IgD-negative memory B cell (primary cell): ENCODE results near the gene RNU7-1. TPM values are rescaled to one million over a fixed set of nuclear protein-coding genes. Genes with fewer than 3 reads are reported as not detected.

Experiments
- H3K27ac Mint-ChIP-seq, 3 donors: one replicate each; pipeline ENCODE4 v1.8.0; 2020 to 2022; ENCODE audit warnings: mild to moderate bottlenecking in 3 of 3, mixed read lengths in 3 of 3, moderate library complexity in 1 of 3
- H3K27me3 Mint-ChIP-seq: one replicate; pipeline ENCODE4 v1.8.0; 2021; ENCODE audit warnings: mixed read lengths
- H3K36me3 Mint-ChIP-seq: one replicate; pipeline ENCODE4 v1.8.0; 2020; ENCODE audit warnings: mild to moderate bottlenecking, mixed read lengths
- H3K4me1 Mint-ChIP-seq, 3 donors: one replicate each; pipeline ENCODE4 v1.8.0; 2020 to 2022; ENCODE audit warnings: mixed read lengths in 3 of 3, mild to moderate bottlenecking in 1 of 3
- H3K4me3 Mint-ChIP-seq, 4 donors: one replicate each; pipeline ENCODE4 v1.8.0; 2020 to 2022; ENCODE audit warnings: mild to moderate bottlenecking in 4 of 4, mixed read lengths in 4 of 4, moderate library complexity in 3 of 4
- H3K9me3 Mint-ChIP-seq, 3 donors: one replicate each; pipeline ENCODE4 v1.8.0; 2020 to 2021; ENCODE audit warnings: mixed read lengths in 3 of 3, mild to moderate bottlenecking in 1 of 3
- polyA plus RNA-seq: library from polyadenylated mRNA; unstranded; fragments of 300-500 nt; fragmentation: Illumina TruSeq; gene quantifications from one replicate; pipeline ENCODE4 v1.2.3, GENCODE V29; 2021

The RNU7-1 gene
- polyA plus RNA-seq, 1 donor from 2014 or later, result not detected

GRCh38 chr12:6959805-6960592 lies 16.4 kb downstream of the RNU7-1 start:
- H3K9me3 Mint-ChIP-seq, result no peaks in the 10 kb centered on the region
- H3K36me3 Mint-ChIP-seq, result peaks cover 15% of the 10 kb centered on the region
- peak overlapping the region; percentile 94 to 99 (median 95) for H3K27ac Mint-ChIP-seq
- H3K4me3 Mint-ChIP-seq, result peak overlapping the region; percentile 76 to 95 (median 88)
- peaks cover 44 to 70% (median 69%) of the 10 kb centered on the region in 3 donors for H3K4me1 Mint-ChIP-seq
- no peaks in the 10 kb centered on the region for H3K27me3 Mint-ChIP-seq

- H3K36me3 Mint-ChIP-seq, result peaks cover 12% of the 10 kb centered on the region
These were observed 17.1 kb downstream of the RNU7-1 start for GRCh38 chr12:6960593-6961277.

GRCh38 chr12:6961278-6961694 lies 17.7 kb downstream of the RNU7-1 start:
- peak overlapping the region; percentile 44 to 95 (median 86) for H3K4me3 Mint-ChIP-seq
- H3K9me3 Mint-ChIP-seq, result no peaks in the 10 kb centered on the region
- no peaks in the 10 kb centered on the region for H3K27me3 Mint-ChIP-seq
- H3K4me1 Mint-ChIP-seq, result peaks cover 48 to 63% (median 61%) of the 10 kb centered on the region in 3 donors
- peaks cover 12% of the 10 kb centered on the region for H3K36me3 Mint-ChIP-seq
- H3K27ac Mint-ChIP-seq, result peak overlapping the region; percentile 93 to 99 (median 95)

More at GRCh38 chr12:6960593-6961277, 17.1 kb downstream of the RNU7-1 start:
- peaks cover 48 to 67% (median 67%) of the 10 kb centered on the region in 3 donors for H3K4me1 Mint-ChIP-seq
- H3K27ac Mint-ChIP-seq, result peak overlapping the region; percentile 93 to 99 (median 95)
- H3K9me3 Mint-ChIP-seq, result no peaks in the 10 kb centered on the region
- H3K4me3 Mint-ChIP-seq, result peak overlapping the region; percentile 76 to 95 (median 86)
- no peaks in the 10 kb centered on the region for H3K27me3 Mint-ChIP-seq

DNA sequence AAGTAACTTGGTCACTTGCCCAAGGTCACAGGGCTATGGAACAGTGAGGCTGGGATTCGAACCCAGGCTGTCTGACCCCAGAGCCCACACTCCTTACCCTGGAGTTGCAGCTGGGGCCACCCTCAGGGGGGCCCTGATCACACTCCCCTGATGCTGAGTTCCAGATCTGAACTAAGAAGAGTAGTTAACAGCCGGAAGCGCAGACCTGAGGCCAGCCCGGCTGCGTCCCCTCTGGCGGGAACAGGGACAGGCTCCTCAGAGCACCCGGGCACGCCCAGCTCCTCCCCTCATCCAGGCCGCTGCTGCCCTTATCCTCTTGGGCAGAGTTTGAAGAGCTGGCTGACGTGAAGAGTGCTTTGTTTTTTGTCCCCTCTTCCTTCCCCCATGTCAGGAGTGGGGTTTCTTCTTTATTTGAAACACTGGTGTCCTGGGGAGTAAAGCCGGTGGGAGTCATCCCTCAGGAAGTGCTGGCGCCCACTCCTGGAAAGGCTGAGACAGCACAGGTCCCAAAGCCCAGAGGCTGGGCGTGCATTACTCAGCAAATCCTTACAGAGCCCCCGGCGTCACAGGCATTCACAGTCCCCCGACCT lies 18.2 kb downstream of the RNU7-1 start:
- H3K36me3 Mint-ChIP-seq, result peaks cover 9% of the 10 kb centered on the region
- H3K27me3 Mint-ChIP-seq, result no peaks in the 10 kb centered on the region
- no peaks in the 10 kb centered on the region for H3K9me3 Mint-ChIP-seq
- H3K27ac Mint-ChIP-seq, result peak overlapping the region; percentile 93 to 99 (median 95)
- H3K4me3 Mint-ChIP-seq, result peak overlapping the region; percentile 46 to 95 (median 86)
- H3K4me1 Mint-ChIP-seq, result peaks cover 43 to 58% (median 56%) of the 10 kb centered on the region in 3 donors

- H3K4me1 Mint-ChIP-seq, result peaks cover 38 to 57% (median 51%) of the 10 kb centered on the region in 3 donors
- H3K27me3 Mint-ChIP-seq, result no peaks in the 10 kb centered on the region
- H3K27ac Mint-ChIP-seq, result peak overlapping the region; percentile 93 to 99 (median 95)
- no peaks in the 10 kb centered on the region for H3K9me3 Mint-ChIP-seq
- peak overlapping the region in 3 of 4 donors; percentile 46 to 95 (median 86) for H3K4me3 Mint-ChIP-seq
- peaks cover 4% of the 10 kb centered on the region for H3K36me3 Mint-ChIP-seq
These were observed 18.8 kb downstream of the RNU7-1 start for GRCh38 chr12:6962285-6963015.

GRCh38 chr12:6963016-6963731 lies 19.6 kb downstream of the RNU7-1 start:
- Mint-ChIP-seq H3K27me3 (no peaks in the 10 kb centered on the region), H3K4me3 (peak overlapping the region in 1 of 4 donors; percentile 58), H3K4me1 (peaks cover 36 to 51% (median 44%) of the 10 kb centered on the region in 3 donors), H3K9me3 (no peaks in the 10 kb centered on the region), H3K27ac (peak overlapping the region in 2 of 3 donors; percentile 39 to 95), H3K36me3 (peaks cover 4% of the 10 kb centered on the region)

DNA sequence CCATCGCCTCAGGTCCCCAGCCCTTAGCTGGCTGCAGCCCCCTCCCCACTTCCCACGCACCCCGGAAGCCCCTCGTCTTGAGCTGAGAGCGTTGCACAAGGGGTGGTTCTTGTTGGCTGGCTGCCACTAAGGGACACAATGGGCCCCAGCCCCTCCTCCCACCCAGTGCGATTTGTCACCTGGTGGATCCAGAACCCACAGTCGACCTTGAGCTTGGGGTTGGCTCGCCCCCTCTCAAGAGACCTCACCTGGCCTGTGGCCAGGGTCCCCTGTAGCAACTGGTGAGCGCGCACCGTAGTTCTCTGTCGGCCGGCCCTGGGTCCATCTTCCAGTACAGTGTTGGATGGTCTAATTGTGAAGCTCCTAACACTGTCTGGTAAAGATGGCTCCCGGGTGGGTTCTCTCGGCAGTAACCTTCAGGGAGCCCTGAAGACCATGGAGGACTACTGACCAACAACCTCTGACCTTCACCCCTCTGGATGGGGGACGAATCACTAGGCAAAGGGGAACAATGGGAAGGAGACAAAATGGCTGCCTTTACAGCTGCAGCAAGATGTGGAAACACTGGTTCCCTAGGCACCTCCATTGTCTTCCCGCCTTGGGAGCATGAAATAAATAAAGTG lies 20.3 kb downstream of the RNU7-1 start:
- Mint-ChIP-seq H3K27ac (peak overlapping the region in 2 of 3 donors; percentile 53 to 70), H3K36me3 (peaks cover 4% of the 10 kb centered on the region), H3K27me3 (no peaks in the 10 kb centered on the region), H3K9me3 (no peaks in the 10 kb centered on the region), H3K4me1 (peaks cover 30 to 49% (median 41%) of the 10 kb centered on the region in 3 donors), H3K4me3 (peak overlapping the region in 1 of 4 donors; percentile 66)

- Mint-ChIP-seq H3K36me3 (peaks cover 1% of the 10 kb centered on the region), H3K4me3 (peak overlapping the region in 1 of 4 donors; percentile 66), H3K4me1 (peaks cover 29 to 48% (median 39%) of the 10 kb centered on the region in 3 donors), H3K27ac (peak overlapping the region; percentile 70 to 90 (median 72)), H3K27me3 (no peaks in the 10 kb centered on the region), H3K9me3 (no peaks in the 10 kb centered on the region)
These were observed 21.0 kb downstream of the RNU7-1 start for GRCh38 chr12:6964605-6965025.

DNA sequence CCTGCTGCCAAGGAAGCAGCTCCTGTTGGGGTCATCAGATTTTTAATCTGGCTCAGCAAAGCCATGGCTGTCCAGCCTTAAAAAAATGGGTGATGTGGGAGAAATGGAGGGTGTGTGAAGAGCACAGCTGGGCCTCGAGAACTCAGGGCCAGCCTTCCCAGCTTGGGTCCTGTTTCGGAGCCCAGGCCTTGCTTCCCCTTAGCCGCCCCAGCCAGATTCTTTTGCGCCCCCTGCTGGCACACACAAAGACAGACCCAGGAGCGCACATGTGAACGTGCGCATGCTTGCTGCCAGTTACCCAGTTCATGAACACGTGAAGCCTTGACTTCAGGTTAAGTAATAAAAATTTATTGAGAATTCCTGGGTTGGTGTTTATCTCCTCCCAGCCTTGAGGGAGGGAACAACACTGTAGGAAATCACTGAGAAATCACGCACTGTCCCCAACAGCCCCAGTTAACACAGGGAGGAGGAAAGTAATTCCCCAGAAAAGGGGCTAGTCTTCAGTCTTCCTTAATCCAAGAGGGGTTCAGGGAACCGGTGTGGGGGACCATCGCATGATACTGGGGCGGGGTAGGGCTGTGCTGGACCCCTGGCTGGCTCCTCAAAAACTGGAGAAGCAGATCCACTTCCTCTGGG lies 21.5 kb downstream of the RNU7-1 start:
- Mint-ChIP-seq H3K27me3 (no peaks in the 10 kb centered on the region), H3K4me1 (peaks cover 29 to 48% (median 39%) of the 10 kb centered on the region in 3 donors), H3K9me3 (no peaks in the 10 kb centered on the region), H3K4me3 (peak overlapping the region in 1 of 4 donors; percentile 66), H3K36me3 (peaks cover 1% of the 10 kb centered on the region), H3K27ac (peak overlapping the region; percentile 70 to 90 (median 72))

DNA sequence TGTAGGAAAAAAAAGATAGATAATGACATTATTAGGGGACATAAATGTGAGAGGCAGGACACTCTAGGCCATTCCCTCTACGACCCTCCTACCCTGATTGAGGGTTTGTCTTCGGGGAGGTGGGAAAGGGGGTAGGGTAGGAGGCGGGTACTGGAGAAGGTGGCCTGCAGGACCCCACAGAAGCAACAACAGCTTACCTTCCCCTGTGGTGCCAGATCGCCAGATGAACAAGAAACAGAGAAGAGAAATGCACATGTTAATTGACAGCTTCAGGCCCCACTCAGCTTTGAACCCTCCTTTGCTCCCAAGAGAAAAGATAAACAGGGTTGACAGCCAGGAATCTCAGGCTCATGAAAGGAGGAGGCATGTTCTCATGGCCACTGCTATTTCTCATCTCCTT lies 22.1 kb downstream of the RNU7-1 start:
- Mint-ChIP-seq H3K9me3 (no peaks in the 10 kb centered on the region), H3K4me3 (peak overlapping the region in 1 of 4 donors; percentile 66), H3K4me1 (peaks cover 32 to 46% (median 34%) of the 10 kb centered on the region in 3 donors), H3K27ac (peak overlapping the region in 1 of 3 donors; percentile 70), H3K27me3 (no peaks in the 10 kb centered on the region), H3K36me3 (peaks cover 1% of the 10 kb centered on the region)

DNA sequence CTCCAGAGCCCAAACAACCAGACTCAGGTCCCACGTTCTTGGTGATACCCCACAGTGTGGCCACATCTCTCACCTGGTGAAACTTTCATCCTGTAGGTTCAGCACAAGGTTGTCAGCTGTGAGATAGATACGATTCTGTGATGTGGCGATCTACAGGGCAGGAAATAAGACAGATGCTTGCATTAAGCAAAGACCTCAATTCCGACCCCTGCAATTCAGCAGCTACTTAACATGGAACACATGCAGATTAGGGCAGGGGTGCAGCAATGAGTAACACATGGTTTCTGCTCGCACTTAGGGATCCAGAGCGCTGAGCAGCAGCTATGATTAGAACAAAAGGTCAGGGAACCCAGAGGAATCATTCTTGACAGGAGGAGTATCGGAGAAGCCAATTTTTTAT lies 22.7 kb downstream of the RNU7-1 start:
- Mint-ChIP-seq H3K36me3 (peaks cover 3% of the 10 kb centered on the region), H3K9me3 (no peaks in the 10 kb centered on the region), H3K27me3 (no peaks in the 10 kb centered on the region), H3K4me3 (peak overlapping the region in 1 of 4 donors; percentile 70), H3K27ac (peak overlapping the region in 1 of 3 donors; percentile 47), H3K4me1 (peaks cover 32 to 43% (median 32%) of the 10 kb centered on the region in 3 donors)

DNA sequence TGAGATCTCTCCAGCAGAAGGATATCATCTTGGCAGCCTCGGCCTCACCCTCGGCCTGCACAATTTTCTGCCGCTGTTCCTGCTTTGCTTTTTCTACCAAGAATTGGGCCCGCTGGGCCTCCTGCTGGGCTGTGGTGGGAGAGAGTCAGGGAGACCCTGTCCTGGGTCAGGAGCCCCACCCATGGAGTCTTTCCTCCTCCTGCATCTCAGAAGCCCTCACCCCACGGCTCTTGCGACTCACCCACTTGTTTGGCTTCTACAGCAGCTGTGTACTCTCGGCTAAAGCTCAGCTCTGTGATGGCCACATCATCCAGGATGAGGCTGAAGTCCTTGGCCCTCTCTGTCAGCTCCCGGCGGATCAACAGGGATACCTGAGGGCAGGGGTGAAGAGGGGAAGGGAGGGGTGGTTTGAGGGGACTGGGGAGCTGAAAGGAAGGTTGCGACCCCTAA lies 24.1 kb downstream of the RNU7-1 start:
- peaks cover 3% of the 10 kb centered on the region for H3K36me3 Mint-ChIP-seq
- peak overlapping the region in 1 of 3 donors; percentile 14 for H3K27ac Mint-ChIP-seq
- peaks cover 32 to 38% (median 34%) of the 10 kb centered on the region in 3 donors for H3K4me1 Mint-ChIP-seq
- peak overlapping the region in 2 of 4 donors; percentile 31 to 37 for H3K4me3 Mint-ChIP-seq
- no peaks in the 10 kb centered on the region for H3K27me3 Mint-ChIP-seq
- no peaks in the 10 kb centered on the region for H3K9me3 Mint-ChIP-seq

GRCh38 chr12:6968426-6968825 lies 24.8 kb downstream of the RNU7-1 start:
- Mint-ChIP-seq H3K27ac (peak overlapping the region in 1 of 3 donors; percentile 73), H3K4me1 (peaks cover 32 to 38% (median 35%) of the 10 kb centered on the region in 3 donors), H3K36me3 (peaks cover 3% of the 10 kb centered on the region), H3K27me3 (no peaks in the 10 kb centered on the region), H3K4me3 (peak overlapping the region; percentile 39 to 100 (median 97)), H3K9me3 (no peaks in the 10 kb centered on the region)
